ENCODE results near the gene PLA2R1. TPM values are rescaled to one million over a fixed set of nuclear protein-coding genes. Genes with fewer than 3 reads are reported as not detected.

The PLA2R1 gene
- total RNA-seq, 3 donors from 2014 or later (not counting 1 experiment from before 2014, with no cell fraction given), result not detected

- H3K9me3 Mint-ChIP-seq, result no peaks in the 10 kb centered on the region
- no peak for ATAC-seq
- Histone ChIP-seq H3K9me3 (ENCODE audit: control insufficient read depth, insufficient read depth, low read length) (no peaks in the 10 kb centered on the region), H3K27me3 (ENCODE audit: control insufficient read depth, insufficient read depth, low read length) (no peaks in the 10 kb centered on the region), H3K36me3 (ENCODE audit: control insufficient read depth, insufficient read depth, low read length) (no peaks in the 10 kb centered on the region), H3K27ac (ENCODE audit: low read length) (no peak overlapping the region), H3K4me3 (ENCODE audit: low read length) (no peak overlapping the region), H3K4me1 (ENCODE audit: control insufficient read depth, insufficient read depth, low read length) (no peaks in the 10 kb centered on the region)
- no peaks in the 10 kb centered on the region for H3K4me1 Mint-ChIP-seq
- no peak overlapping the region for H3K4me3 Mint-ChIP-seq
- no peaks in the 10 kb centered on the region for H3K36me3 Mint-ChIP-seq
- no peak overlapping the region for H3K27ac Mint-ChIP-seq
- WGBS (ENCODE audit: insufficient coverage), result 90% methylated on average over 2 of the region's 2 CpGs
- no peak for DNase-seq
- intact Hi-C loops (cut with micrococcal nuclease), result no loop called here
- peaks cover 0 to 13% of the 10 kb centered on the region in 2 donors for H3K27me3 Mint-ChIP-seq (ENCODE audit: low read depth in 2 of 2)
- TF ChIP-seq, protein P1, sequence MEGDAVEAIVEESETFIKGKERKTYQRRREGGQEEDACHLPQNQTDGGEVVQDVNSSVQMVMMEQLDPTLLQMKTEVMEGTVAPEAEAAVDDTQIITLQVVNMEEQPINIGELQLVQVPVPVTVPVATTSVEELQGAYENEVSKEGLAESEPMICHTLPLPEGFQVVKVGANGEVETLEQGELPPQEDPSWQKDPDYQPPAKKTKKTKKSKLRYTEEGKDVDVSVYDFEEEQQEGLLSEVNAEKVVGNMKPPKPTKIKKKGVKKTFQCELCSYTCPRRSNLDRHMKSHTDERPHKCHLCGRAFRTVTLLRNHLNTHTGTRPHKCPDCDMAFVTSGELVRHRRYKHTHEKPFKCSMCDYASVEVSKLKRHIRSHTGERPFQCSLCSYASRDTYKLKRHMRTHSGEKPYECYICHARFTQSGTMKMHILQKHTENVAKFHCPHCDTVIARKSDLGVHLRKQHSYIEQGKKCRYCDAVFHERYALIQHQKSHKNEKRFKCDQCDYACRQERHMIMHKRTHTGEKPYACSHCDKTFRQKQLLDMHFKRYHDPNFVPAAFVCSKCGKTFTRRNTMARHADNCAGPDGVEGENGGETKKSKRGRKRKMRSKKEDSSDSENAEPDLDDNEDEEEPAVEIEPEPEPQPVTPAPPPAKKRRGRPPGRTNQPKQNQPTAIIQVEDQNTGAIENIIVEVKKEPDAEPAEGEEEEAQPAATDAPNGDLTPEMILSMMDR (IDR thresholded peaks at IDR 0.05), result no peak
Measured at GRCh38 chr2:159960414-159960813, 102.0 kb downstream of the PLA2R1 start.

GRCh38 chr2:159959136-159959535 is 103.3 kb downstream of the PLA2R1 start:
- Mint-ChIP-seq H3K4me3 (no peak overlapping the region), H3K4me1 (no peaks in the 10 kb centered on the region), H3K27ac (no peak overlapping the region), H3K36me3 (no peaks in the 10 kb centered on the region), H3K9me3 (no peaks in the 10 kb centered on the region), H3K27me3 (ENCODE audit: low read depth in 2 of 2) (peaks cover 0 to 16% of the 10 kb centered on the region in 2 donors)
- TF ChIP-seq, protein P1 (IDR thresholded peaks at IDR 0.05), result no peak
- no peaks in the 10 kb centered on the region for H3K9me3 ChIP-seq (ENCODE audit: control insufficient read depth, insufficient read depth, low read length)
- ATAC-seq (no peak), DNase-seq (no peak)
- H3K27ac ChIP-seq (ENCODE audit: low read length), result no peak overlapping the region
- no peak overlapping the region for H3K4me3 ChIP-seq (ENCODE audit: low read length)
- no peaks in the 10 kb centered on the region for H3K27me3 ChIP-seq (ENCODE audit: control insufficient read depth, insufficient read depth, low read length)
- WGBS (ENCODE audit: insufficient coverage), result 30% methylated on average over 2 of the region's 3 CpGs
- no peaks in the 10 kb centered on the region for H3K36me3 ChIP-seq (ENCODE audit: control insufficient read depth, insufficient read depth, low read length)
- no peaks in the 10 kb centered on the region for H3K4me1 ChIP-seq (ENCODE audit: control insufficient read depth, insufficient read depth, low read length)
- intact Hi-C loops (cut with micrococcal nuclease), result no loop called here

- TF ChIP-seq, protein P1 (IDR thresholded peaks at IDR 0.05), result no peak
- Mint-ChIP-seq H3K36me3 (no peaks in the 10 kb centered on the region), H3K4me1 (no peaks in the 10 kb centered on the region), H3K9me3 (no peaks in the 10 kb centered on the region), H3K4me3 (no peak overlapping the region), H3K27me3 (ENCODE audit: low read depth in 2 of 2) (peaks cover 0 to 13% of the 10 kb centered on the region in 2 donors), H3K27ac (no peak overlapping the region)
- intact Hi-C loops (cut with micrococcal nuclease), result no loop called here
- no peak for ATAC-seq
- H3K4me1 ChIP-seq (ENCODE audit: control insufficient read depth, insufficient read depth, low read length), result no peaks in the 10 kb centered on the region
- no peaks in the 10 kb centered on the region for H3K27me3 ChIP-seq (ENCODE audit: control insufficient read depth, insufficient read depth, low read length)
- H3K27ac ChIP-seq (ENCODE audit: low read length), result no peak overlapping the region
- no peak overlapping the region for H3K4me3 ChIP-seq (ENCODE audit: low read length)
- 80% methylated on average over 1 of the region's 2 CpGs for WGBS (ENCODE audit: insufficient coverage)
- no peak for DNase-seq
- H3K36me3 ChIP-seq (ENCODE audit: control insufficient read depth, insufficient read depth, low read length), result no peaks in the 10 kb centered on the region
- no peaks in the 10 kb centered on the region for H3K9me3 ChIP-seq (ENCODE audit: control insufficient read depth, insufficient read depth, low read length)
Measured at GRCh38 chr2:159953136-159953823, 109.1 kb downstream of the PLA2R1 start.
